Stomach smooth muscle (tissue), 2 donors: ENCODE measurements around the gene MRPL28.
"Not testable (repeated sequence)": the region's sequence is repeated elsewhere in the genome, so short reads cannot be mapped to it uniquely, and the experiment has no call there.

Experiments used
- H3K27ac ChIP-seq: one replicate; pipeline ENCODE4 v1.7.0; 2013; ENCODE audit warnings: mild to moderate bottlenecking, low read length, inconsistent platforms
- H3K27me3 ChIP-seq, 2 donors: one replicate each; pipeline ENCODE4 v1.7.0; 2013; ENCODE audit warnings: low read length in 2 of 2; ENCODE audit not compliant: insufficient read depth in 2 of 2, control insufficient read depth in 1 of 2
- H3K36me3 ChIP-seq, 2 donors: one replicate each; pipeline ENCODE4 v1.7.0; 2013; ENCODE audit warnings: low read length in 2 of 2; ENCODE audit not compliant: control insufficient read depth in 2 of 2, insufficient read depth in 2 of 2
- H3K4me1 ChIP-seq: one replicate; pipeline ENCODE4 v1.7.0; 2013; ENCODE audit warnings: low read length; ENCODE audit not compliant: control insufficient read depth, insufficient read depth
- H3K4me3 ChIP-seq, 2 donors: one replicate each; pipeline ENCODE4 v1.7.0; 2013; ENCODE audit warnings: low read length in 2 of 2
- H3K9ac ChIP-seq, 2 donors: one replicate each; pipeline ENCODE4 v1.7.0; 2013; ENCODE audit warnings: low read length in 2 of 2, mild to moderate bottlenecking in 1 of 2
- H3K9me3 ChIP-seq, 2 donors: one replicate each; pipeline ENCODE4 v1.7.0; 2013; ENCODE audit warnings: low read length in 2 of 2; ENCODE audit not compliant: control insufficient read depth in 2 of 2
- donor health status: healthy.
- donor health status: Pancreatic carcinoma.

MRPL28 gene

DNA sequence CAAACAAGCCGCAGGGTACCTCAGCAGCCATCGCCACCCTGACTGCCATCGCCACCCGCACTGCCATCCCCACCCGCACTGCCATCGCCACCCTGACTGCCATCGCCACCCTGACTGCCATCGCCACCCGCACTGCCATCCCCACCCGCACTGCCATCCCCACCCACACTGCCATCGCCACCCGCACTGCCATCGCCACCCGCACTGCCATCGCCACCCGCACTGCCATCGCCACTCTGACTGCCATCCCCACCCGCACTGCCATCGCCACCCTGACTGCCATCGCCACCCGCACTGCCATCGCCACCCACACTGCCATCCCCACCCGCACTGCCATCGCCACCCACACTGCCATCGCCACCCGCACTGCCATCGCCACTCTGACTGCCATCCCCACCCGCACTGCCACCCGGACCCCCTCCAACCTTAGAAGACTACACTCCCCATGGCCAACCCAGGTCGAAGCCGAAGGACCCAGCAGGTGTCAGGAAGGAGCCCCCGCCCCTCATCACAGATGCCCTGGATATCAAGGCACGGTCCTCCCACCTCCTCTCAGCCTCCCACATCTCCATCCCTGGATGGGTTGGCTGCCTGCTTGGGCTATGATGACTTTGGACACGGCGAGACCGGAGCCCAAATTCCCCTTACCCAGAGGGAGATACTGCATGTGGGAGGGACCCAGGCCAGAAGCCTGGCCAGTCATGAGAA, 7.9 kb upstream of the MRPL28 start:
- not testable (repeated sequence) for H3K4me3 ChIP-seq, H3K9ac ChIP-seq, H3K27me3 ChIP-seq, H3K27ac ChIP-seq, H3K9me3 ChIP-seq
- H3K4me1 ChIP-seq, result peaks cover 28% of the 10 kb centered on the region
- H3K36me3 ChIP-seq, result peaks cover 9 to 13% of the 10 kb centered on the region in 2 donors

DNA sequence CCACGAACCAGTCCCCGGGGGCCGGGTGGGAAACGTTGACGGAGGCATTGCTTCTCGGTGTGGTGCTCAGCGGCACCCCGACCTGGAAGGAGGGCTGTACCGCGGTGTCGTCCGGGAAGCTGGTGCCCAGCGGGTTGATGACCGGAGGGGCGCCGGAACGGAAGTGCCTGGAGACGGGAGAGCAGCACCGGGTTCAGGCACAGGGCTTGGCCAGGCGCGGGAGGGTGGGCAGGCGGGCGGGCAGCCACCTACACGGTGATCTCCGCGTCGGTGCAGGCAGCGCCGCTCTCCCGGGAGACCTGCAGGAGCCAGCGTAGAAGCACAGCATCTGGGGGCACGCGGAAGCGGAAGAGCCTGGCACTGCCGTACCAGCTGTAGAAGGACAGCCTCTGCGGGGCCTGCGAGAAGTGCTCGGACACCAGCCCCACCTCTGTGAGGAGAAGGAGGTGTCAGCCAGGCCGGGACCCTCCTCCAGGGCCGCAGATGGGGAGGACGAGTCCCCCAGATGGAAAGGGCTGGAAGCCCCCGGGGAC, 7.1 kb upstream of the MRPL28 start:
- Histone ChIP-seq H3K9me3 (no peaks in the 10 kb centered on the region), H3K36me3 (peaks cover 11 to 13% of the 10 kb centered on the region in 2 donors), H3K27me3 (no peaks in the 10 kb centered on the region), H3K9ac (no peak overlapping the region), H3K27ac (no peak overlapping the region), H3K4me1 (peaks cover 24% of the 10 kb centered on the region), H3K4me3 (no peak overlapping the region)

DNA sequence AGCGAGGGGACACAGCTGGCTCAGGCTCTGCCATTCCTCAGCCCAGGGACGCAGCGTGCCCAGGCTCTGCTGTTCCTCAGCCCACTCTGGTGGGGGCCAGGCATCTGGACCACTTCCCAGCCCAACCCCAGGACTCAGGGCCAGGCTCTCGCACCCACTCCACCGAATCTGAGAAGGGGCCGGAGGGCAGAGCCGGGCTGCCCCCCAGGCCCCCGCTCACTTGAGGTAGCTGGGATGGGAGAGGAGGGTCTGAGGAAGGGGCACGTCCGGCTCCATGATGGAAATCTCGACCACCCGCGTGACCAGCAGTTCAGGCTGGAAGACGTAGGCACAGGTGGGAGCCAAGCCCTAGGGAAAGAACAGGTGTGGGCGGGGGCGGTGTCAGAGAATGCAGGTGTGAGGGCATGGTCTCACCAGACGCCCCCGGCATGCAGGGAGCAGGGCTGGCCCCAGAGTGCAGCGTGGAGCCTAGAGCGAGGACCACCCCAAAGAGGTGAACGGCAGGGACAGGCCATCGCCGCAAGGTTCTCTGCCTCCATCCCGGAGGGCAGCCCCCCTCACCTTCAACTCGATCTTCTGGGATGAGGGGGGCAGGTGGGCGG, 6.6 kb upstream of the MRPL28 start:
- Histone ChIP-seq H3K4me3 (no peak overlapping the region), H3K36me3 (peaks cover 11 to 17% of the 10 kb centered on the region in 2 donors), H3K9me3 (no peaks in the 10 kb centered on the region), H3K27me3 (no peaks in the 10 kb centered on the region), H3K9ac (no peak overlapping the region), H3K27ac (no peak overlapping the region), H3K4me1 (peaks cover 19% of the 10 kb centered on the region)

DNA sequence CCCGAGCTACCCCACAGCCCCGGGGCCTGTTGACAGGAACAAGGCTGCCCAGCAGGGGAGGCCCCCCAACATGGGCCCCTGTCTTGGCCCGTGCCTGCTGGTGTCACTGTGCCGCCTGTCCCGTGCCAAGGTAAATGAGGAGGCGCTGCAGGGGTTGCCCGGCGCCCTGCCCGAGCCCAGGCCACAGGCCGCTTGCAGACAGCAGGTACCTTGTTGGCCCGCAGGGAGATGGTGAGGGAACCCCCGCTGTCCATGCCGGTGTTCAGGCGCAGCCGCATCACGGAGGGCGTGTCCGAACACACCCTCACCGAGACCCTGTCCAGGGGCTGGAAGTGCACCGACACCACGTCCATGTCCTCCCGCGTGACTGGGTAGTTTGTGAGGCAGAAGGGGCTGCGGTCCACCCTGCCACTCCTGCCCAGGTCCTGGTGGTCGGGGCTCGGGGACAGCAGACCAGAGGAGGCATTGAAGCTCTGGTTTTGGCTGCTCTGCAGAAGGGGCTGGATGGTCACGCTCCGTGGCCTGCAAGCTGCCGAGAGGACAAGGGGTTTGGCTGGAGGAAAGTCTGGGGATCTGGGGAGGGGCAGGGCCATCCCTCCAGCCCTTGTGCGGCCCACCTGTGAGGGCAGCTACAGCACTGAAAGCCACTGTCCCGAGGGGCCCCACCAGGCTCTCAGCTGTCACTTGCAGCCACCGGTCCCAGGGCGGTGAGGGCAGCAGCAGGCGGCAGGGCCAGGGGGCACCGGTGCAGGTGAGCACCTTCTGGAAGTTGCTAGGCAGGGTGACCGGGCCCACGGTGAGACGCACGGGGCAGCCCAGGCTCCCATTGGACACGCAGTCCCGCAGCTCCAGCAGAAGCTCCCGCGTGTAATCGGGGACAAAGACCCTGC, 5.8 kb upstream of the MRPL28 start:
- Histone ChIP-seq H3K4me1 (peaks cover 18% of the 10 kb centered on the region), H3K27me3 (no peaks in the 10 kb centered on the region), H3K27ac (no peak overlapping the region), H3K36me3 (peaks cover 16 to 21% of the 10 kb centered on the region in 2 donors), H3K4me3 (no peak overlapping the region), H3K9me3 (no peaks in the 10 kb centered on the region), H3K9ac (no peak overlapping the region)

DNA sequence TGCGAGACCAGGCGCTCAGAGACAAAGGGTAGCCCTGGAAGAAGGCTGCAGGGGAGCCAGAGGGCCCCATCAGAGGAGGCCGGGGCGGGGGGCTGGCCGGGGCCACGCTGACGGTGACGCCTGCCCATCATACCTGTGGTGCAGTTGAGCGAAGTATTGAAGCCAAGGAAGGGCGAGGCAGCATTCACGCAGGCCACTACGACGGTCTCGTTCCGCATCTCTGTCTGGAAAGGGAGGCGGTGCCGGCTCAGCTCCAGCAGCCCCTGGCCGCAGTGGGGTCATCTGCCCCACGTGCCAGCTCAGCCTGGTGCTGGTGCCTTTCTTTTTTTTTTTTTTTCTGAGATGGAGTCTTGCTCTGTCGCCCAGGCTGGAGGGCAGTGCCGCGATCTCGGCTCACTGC, 4.9 kb upstream of the MRPL28 start:
- Histone ChIP-seq H3K4me1 (peaks cover 14% of the 10 kb centered on the region), H3K36me3 (peaks cover 16 to 21% of the 10 kb centered on the region in 2 donors), H3K27ac (no peak overlapping the region), H3K9me3 (no peaks in the 10 kb centered on the region), H3K27me3 (no peaks in the 10 kb centered on the region), H3K4me3 (no peak overlapping the region), H3K9ac (no peak overlapping the region)

DNA sequence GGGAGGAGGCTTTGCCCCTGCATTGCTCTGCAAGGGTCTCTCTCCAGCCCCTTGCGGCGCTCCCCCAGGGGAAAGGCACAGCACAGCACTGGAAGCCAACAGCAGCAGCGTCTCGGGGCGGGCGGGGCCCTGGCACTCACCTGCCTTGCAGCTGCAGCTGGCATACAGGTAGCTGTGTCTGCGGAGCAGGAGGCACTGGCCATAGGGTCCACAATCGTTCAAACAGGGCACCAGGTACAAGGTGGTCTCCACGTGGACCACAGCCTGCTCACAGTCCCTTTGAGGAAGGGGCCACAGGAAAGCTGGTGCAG, 4.2 kb upstream of the MRPL28 start:
- Histone ChIP-seq H3K36me3 (peaks cover 16 to 21% of the 10 kb centered on the region in 2 donors), H3K4me1 (peaks cover 13% of the 10 kb centered on the region), H3K27me3 (no peaks in the 10 kb centered on the region), H3K9me3 (no peaks in the 10 kb centered on the region), H3K9ac (no peak overlapping the region), H3K4me3 (no peak overlapping the region), H3K27ac (no peak overlapping the region)

DNA sequence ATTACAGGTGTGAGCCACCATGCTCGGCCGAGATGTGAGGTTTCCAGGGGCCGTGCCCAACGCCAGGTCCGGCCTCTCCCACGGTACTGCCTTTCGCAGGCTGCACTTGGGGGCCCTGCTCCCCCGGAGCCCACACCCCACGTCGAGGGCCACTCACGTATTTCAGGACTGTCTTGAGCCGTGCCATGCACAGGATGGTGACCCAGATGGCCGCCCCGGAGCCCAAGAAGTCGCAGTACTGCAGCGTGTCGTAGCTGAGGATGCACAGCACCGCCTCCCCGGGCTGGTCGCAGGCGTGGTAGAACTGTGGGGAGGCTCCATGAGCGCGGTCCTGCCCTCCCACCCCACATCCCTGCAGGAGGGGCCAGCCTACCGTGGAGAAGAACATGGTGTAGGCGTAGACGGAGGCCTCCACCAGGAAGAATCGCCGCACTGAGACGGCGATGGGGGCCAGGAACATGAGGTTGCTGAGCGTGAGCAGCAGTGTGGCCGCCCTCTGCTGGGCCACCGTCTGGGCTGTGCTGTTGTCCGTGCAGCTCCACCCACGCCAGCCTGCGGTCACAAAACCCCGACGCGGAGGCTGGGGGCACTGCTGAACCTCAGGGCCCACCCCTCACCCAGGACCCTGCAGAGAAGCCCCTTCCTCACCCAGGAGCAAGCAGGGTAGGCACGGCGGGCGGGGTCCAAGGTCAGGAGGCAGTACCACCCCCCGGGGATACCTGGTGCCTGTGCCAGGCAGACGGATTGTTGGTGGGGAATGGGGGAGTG, 3.7 kb upstream of the MRPL28 start:
- H3K4me3 ChIP-seq, result no peak overlapping the region
- H3K9ac ChIP-seq, result no peak overlapping the region
- H3K27ac ChIP-seq, result no peak overlapping the region
- peaks cover 16 to 21% of the 10 kb centered on the region in 2 donors for H3K36me3 ChIP-seq
- peaks cover 13% of the 10 kb centered on the region for H3K4me1 ChIP-seq
- H3K27me3 ChIP-seq, result no peaks in the 10 kb centered on the region
- no peaks in the 10 kb centered on the region for H3K9me3 ChIP-seq

DNA sequence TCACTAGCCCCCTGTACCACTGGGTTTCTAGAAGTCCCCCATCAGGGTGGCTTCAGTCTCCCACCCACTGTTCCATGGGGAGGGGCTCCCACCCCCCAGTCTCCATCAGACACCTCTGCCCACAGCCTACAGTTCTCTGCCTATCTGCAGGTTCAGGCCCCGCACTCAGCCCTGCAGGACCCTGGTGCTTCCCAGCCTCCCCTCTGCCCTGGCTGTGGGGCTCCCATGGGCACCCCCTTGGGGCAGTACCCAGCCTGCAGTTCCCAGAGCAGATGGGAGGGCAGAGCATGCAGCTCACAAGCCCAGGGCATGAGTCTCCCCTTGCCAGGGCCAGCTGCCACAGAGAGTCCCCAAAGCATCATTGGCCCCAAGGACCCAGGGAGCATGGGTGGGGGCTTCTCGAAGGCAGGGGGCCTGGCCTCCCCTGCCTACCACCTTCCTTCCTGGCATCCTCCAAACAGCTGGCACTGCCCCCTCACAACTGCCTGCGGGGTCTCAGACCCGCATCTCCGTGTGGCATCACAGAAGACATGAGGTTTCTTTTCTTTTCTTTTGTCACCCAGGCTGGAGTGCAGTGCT, 2.8 kb upstream of the MRPL28 start:
- Histone ChIP-seq H3K4me1 (peaks cover 13% of the 10 kb centered on the region), H3K36me3 (peaks cover 20 to 29% of the 10 kb centered on the region in 2 donors), H3K9ac (no peak overlapping the region), H3K27ac (no peak overlapping the region), H3K4me3 (no peak overlapping the region), H3K9me3 (no peaks in the 10 kb centered on the region), H3K27me3 (no peaks in the 10 kb centered on the region)

DNA sequence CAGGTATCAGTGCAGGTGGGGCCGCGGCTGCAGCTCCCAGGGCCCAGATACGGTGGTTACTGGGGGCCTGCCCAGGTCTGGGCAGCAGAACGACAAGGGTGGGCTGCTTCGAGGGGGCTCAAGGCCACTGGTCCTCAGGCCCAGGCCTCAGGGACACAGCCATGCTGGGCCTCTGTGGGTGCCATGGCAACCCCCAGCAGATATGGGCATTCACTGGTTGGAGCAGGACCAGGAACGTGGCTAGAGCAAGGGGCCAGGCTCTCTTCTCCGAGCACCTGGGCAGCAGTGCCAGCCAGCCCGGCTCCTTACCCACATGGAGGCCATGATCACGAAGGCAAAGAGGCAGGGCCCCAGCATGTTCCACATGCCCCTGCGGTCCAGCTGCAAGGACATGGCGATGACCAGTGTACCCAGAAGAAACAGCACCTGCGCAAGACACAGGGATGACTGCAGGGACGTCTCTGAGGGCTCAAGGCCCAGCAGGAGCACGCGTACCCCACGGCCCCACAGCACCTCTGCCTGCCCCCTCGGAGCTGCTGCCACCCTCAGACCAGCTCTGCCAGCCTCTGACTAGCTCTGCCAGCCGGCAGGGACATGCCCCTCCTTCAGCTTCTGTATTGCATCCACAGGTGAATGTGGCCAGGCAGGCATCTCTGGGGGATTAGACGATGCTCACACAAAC, 2.1 kb upstream of the MRPL28 start:
- Histone ChIP-seq H3K9me3 (no peaks in the 10 kb centered on the region), H3K36me3 (peaks cover 27 to 36% of the 10 kb centered on the region in 2 donors), H3K27me3 (no peaks in the 10 kb centered on the region), H3K27ac (no peak overlapping the region), H3K4me3 (no peak overlapping the region), H3K9ac (no peak overlapping the region), H3K4me1 (peaks cover 13% of the 10 kb centered on the region)
